Iris pigment epithelial cell (primary cell): ENCODE results near the gene MRAP2.

Experiments used
- DNase-seq: peaks from one replicate; pipeline ENCODE4 v3.0.0-alpha.2; 2011; ENCODE audit warnings: low read depth

The MRAP2 gene, protein sequence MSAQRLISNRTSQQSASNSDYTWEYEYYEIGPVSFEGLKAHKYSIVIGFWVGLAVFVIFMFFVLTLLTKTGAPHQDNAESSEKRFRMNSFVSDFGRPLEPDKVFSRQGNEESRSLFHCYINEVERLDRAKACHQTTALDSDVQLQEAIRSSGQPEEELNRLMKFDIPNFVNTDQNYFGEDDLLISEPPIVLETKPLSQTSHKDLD

DNA sequence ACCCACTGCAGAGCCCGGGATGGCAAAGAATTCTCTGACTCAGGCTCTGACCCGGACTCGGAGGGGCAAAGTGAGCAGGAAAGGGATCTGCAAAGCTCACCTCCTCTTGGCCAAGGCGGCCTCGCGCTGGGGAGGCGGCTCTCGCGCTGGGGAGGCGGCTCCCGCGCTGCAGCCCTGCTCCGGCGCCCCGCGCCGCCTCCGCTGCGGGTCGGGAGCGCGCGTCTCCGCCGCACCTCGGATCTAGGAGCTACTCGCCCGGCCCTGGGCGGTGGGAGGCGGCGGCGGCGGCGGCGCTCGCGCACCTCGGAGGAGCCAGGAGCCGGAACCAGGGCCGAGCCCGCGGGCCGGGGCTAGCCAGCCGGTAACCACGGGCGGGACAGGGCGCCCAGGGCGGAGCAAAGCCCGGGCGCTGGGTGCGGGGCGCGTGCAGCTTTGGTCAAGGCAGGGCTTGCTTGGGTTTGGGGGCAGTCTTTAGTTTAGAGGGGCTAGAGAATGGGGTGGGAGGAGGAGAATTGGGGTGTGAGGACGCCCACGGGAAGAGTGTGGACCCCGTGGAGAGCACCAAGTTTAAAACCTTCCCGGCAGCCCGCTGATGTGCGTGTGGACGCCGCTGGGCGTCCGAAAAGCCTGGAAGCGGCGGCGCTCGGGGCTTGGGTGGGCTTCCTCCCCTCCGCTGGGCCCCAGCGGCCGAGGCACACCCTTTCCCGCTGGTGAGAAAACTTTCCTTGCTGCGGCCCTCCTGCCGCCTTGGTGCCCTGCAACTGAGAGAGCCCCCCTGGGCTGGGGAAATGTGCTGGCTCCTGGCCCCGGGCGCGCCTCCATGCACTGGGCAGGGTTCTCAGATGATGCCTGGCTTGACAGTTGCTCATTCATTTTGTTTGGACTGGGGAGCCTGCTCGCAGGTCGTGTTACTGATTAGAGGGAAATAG is at the start of gene MRAP2:
TSS of gene MRAP2 (plus strand) at position 250 of the 929 bp plus-strand sequence. CDS start 21,547 bp downstream, outside the sequence.
- peak; percentile 34 for DNase-seq

DNA sequence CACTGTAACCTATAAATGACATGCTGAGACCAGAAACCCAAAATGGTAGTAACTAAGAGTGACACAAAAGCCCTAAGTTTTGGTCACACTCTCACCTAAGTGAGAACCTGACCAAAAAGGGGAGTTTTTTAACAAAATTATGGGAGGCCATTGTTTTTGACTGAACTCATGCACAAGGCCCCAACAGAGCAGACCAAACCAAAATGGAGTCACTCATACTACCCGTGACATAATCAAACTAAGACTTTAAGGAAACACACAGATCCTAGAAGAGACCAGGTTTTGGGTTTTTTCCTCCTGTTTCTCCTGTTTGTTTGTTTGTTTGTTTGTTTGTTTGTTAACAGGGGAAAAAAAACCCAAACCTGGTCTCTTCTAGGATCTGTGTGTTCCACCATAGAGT is 49.2 kb upstream of the MRAP2 start:
- no peak for DNase-seq

GRCh38 chr6:83985308-83985713 is 48.3 kb upstream of the MRAP2 start:
- DNase-seq: no peak

DNA sequence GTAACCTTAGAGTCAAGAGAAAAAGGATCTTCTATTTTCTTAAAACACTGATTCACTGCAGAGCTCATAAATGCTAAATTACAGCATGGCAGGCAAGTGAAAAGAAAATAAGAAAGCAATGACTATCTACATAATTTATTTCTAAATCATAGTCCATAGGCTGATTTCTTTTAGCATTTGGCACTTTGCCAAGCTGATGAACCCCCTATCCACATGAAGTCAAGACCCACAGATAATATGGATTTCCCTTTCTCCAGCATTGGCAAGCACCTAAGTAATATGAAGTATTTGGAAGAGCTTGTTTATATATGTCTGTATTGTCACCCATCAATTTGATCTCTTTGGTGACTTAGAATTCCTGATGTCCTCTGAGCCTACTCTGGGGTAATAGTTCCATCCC is 47.9 kb upstream of the MRAP2 start:
- DNase-seq: no peak

DNA sequence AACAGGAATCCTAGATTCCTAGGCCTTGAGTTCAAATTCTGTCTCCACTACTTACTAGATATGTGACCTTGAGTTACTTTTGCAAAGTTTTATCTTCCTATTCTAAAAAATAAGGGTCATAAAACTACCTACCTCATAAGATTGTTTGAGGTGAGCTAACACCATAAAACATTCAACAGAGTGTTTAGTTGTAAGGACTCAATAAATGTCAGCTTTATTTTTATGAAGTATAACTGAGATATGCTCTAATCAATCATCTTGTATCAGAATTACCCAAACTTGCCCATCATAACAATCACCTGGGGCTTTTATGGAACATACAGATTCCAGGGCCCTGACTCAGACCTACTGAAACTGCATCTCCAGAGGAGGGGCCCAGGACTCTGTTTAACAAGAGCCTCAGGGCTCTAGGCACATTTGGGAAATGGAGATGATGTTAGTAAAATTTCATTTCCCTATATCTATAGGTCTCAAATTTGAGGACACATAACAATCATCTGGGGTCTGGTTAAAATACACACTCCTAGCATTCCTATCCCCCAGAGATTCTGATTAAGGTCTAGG is 35.5 kb upstream of the MRAP2 start:
- no peak for DNase-seq

- no peak for DNase-seq
Observed at GRCh38 chr6:84001119-84001518, 32.5 kb upstream of the MRAP2 start.

- no peak for DNase-seq
Observed at GRCh38 chr6:84002226-84002625, 31.3 kb upstream of the MRAP2 start.

DNA sequence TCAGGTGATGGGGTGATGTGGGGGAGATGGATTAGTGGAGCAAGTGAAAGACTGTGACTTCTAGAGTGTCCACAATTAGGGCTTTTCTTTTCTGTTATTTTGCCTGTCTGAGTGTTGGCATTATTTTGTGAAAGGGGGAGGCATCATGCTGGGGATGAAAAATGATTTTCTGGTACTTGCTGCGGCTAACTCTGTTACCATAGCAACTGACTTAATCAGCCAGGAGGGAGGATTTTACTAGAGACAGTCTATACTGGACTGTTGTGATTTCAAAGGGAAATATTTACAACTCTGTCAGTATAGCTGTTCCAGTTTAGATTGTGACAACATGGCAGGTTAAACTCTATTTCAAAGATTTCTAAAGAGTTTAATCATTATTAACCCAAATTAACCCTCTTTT is 30.4 kb upstream of the MRAP2 start:
- no peak for DNase-seq

DNA sequence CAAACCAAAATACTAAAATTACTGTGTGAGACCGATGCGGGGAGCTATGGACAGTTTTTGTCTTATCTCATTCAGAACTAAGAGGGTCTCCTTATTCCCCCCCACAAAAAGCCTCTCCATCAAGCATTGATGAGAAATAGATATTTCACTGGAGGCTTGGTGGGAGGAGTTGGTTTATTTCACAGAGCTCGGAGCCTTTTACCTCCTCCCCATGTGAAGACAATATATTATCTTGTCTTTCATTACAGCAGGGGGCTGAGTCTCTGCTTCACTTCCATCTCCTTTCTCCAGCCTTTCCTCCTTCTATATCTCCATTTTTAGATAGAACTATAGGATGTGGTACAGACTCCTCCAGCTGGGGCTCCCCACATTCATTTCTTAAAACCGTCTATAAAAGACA is 29.9 kb upstream of the MRAP2 start:
- no peak for DNase-seq

DNA sequence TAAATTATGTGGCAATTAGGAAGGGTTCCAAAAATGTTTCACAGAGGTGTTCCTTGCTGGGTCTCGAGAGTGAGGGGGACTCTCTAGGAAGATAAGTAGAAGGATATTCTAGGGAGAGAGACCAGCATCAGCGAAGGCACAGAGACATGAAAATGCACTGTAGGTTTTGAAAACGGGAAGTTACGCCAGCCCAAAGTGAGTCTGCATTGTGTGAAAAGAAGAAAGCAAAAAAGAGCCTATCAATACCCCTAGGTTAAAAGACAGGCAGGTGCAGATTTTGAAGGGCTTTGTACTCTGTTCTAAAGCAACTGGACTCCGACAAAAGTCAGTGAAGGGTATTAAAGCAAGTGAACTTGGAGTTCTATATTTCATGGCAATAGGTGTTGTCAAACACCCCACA is 25.7 kb upstream of the MRAP2 start:
- DNase-seq: no peak

DNA sequence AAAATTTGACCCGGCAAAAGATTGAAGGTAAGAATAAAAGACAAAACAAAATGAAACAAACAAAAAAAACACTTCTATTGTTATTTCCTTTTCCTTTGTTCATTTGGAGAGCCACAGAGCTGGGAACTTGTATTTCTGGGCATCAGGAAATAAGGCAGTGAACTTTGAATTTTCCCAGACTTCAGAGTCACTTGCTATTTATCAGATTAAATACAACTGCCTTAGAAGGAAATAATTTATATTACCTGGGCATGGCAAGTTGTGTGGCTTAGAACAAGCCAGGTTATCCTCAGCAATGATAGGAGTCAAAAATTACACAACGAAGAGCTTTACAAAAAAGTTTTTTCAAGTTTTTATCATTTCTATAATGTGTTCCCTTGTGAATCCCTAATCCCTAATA is 20.2 kb upstream of the MRAP2 start:
- no peak for DNase-seq

DNA sequence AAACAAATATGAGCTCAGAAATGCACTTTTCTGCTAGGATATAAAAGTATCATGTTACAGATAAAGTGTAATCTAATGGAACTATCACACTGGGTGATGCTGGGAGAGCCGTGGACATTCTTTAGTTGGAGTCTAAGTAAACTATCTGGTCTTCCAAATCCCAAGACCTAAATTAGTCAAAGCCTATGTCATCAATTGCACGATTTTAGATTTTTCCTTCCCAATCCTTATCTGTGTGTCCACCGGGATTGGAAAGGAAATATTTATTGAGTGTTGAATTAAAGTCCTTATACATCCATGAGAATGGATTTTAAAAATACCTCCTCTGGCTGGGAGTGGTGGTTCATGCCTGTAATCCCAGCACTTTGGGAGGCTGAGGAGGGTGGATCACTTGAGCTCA is 19.6 kb upstream of the MRAP2 start:
- DNase-seq: no peak

GRCh38 chr6:84016029-84016428 is 17.5 kb upstream of the MRAP2 start:
- DNase-seq: no peak

GRCh38 chr6:84017709-84018452 is 15.7 kb upstream of the MRAP2 start:
- DNase-seq: no peak

DNA sequence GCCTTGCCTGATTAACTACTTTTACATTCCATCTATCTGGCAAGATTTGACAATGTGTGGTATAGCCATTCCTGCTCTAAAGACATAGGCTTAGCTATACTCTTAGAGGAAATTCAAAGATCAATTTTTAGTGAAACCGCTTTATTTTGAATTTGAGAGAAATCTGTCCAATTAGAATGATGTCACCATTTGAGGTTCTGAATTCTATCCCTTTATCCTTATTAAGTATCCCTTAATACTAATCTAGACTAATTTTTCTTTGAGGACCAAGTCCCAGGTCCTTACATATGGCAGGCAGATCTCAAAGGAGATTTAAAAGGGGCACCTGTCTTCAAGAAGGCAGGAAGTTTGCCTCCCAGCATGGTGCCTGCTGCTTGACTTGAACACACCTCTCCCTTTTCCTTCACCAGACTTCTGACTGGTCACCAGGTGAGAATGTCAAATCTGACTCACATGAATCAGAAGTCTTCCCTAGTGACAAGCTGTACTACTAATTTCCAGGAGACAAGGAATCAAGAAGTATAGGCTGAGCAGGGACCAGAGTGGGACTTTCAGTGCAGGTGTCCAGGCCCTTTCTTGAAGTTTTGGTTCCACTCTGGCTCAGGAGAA is 15.0 kb upstream of the MRAP2 start:
- no peak for DNase-seq

GRCh38 chr6:84019141-84019841 is 14.3 kb upstream of the MRAP2 start:
- DNase-seq: no peak

GRCh38 chr6:84019842-84020211 is 13.7 kb upstream of the MRAP2 start:
- no peak for DNase-seq

DNA sequence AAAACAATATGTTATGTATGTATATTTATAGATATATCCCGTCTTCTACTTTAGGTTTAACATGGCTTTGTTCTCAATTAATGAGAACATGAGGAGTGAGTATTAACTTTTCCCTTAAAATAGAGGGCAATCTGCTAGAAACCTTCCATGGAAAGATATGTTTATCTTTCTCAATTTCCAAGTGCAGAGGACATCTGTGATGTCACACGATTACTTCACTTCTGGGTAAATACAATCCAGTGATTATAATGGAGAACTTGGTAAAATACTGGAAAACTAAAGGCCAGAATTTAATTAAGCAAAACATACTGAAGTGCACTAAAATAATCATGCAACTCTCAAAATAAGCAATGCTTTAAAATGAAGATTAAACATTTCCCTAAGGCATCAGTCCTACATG is 11.9 kb upstream of the MRAP2 start:
- no peak for DNase-seq

DNA sequence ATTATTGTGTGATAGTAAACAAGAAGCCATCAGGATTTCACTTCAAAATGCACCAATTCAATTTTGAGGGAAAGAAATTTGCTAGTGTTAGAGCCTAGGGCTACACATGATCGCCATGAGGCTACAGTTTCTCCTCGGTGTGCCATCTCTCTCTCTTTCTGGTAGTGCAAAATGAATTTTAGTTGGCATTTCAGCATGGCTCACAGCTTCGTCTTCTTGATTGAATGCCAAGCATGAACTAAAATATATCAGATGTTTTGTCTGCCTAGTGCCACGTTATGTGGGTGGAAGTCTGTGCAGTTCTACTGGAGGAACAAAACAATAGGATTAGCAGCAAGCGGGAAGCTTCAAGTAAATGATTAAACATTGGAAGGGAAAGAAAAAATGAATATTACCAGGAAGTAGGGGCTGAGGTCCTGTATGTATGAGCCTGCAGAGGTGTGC is 6.8 kb upstream of the MRAP2 start:
- no peak for DNase-seq

- peak; percentile 35 for DNase-seq
Observed at GRCh38 chr6:84027340-84028181, 6.0 kb upstream of the MRAP2 start.
